HG03457 (cell line): ENCODE data around the gene PARP11.

Experiments
- ATAC-seq: cut with Tn5 transposase; IDR thresholded peaks from one replicate; pipeline ENCODE4 v1.9.1; 2021; ENCODE audit warnings: moderate number of reproducible peaks; ENCODE audit not compliant: unreplicated experiment

PARP11 gene

DNA sequence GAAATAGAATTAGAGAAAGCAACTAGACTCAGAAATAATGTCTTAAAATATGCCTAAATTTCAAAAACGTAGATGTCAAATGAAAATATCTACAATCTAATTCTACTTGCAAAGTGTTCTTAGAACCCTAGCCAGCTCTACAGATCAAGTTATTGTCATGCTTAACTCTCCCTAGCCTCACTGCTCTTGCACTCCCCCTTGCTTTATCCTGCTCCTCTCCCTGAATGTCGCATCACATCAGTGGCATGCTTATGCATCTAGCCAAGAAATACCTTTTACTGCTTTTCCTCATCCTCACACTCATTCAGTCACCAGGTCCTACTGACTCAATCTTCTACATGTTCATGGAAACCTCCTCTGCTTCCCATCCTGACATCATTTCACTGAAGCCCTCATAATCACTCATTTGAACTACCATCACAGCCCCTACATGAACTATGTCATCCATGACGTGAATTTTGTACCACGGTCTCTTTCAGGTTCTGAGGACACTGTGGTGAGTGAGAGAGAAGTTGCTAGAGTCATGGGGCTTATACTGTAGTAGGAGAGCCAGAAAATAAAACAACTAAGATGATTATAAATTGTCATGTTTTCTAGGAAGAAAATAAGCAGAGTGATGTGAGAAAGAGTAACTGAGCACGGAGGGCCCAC, 97.7 kb downstream of the PARP11 start:
- ATAC-seq = no peak

- no peak for ATAC-seq
Observed at GRCh38 chr12:3772380-3772779, 100.8 kb downstream of the PARP11 start.

GRCh38 chr12:3771853-3772252, 101.3 kb downstream of the PARP11 start:
- ATAC-seq = no peak

GRCh38 chr12:3770891-3771290, 102.3 kb downstream of the PARP11 start:
- ATAC-seq = no peak

DNA sequence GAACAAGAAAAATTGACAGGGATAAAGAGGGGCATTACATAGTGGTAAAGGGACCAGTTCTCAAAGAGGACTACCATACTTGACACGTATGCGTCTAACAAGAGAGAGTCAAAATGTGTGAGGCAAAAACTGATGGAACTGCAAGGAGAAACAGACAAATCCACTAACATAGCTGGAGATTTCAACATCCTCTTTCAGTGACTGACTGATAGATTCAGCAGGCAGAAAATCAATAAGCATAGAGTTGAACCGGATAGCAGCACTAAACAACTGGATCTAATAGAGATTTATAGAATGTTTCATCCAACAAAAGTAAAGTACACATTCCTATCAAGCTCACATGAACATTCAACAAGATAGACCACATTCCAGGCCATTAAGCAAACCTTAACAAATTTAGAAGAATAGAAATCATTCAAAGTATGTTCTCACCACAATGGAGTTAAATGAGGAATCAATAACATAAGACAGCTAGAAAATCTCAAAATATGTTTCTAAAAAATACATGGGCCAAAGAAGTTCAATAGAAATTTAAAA, 104.2 kb downstream of the PARP11 start:
- no peak for ATAC-seq

DNA sequence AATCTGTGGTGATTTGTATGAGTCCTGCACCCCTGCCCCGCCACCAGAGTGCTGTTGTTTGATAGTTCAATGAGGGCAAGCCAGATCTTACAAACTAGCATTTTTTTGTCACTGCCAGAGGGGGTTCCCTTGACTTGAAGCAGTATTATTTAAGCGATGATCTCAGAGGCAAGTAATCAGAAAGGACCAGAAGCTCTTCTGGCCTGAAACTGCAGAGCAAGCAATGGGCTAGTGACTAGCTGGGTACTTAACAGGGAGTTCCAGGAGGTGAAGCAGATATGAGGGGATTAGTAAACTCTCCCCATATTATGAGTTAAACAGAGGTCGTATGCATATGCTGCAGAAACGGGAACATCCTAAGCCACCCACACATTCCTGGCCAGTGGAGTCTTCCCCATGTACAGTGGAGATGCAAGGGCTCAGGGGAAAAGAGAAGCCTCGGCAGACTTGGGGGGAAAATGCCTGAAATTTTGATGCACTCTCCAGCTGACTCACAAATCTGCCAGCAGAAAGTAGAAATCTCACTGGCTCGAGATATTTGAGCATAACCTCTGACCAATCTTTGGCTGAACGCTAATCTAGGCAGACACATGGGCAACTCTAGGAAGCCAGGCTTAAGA, 112.0 kb downstream of the PARP11 start:
- ATAC-seq = no peak

DNA sequence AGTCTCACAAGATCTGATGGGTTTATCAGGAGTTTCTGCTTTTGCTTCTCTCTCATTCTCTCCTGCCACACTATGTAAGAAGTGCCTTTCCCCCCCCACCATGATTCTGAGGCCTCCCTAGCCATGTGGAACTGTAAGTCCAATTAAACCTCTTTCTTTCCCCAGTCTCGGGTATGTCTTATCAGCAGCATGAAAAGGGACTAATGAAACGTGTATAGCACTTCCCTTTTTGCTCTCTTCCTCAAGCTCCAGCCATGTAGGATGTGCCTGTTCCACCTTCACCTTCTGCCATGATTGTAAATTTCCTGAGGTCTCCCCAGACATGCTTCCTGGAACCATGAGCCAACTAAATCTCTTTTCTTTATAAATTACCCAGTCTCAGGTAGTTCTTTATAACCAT, 113.3 kb downstream of the PARP11 start:
- ATAC-seq = no peak
